GM18858 (cell line): Measurements from ENCODE around the gene PIP5K1B.
"Not testable (repeated sequence)": the region's sequence is repeated elsewhere in the genome, so short reads cannot be mapped to it uniquely, and the experiment has no call there.

Source experiments
- ATAC-seq: cut with Tn5 transposase; IDR thresholded peaks from one replicate; pipeline ENCODE4 v1.9.1; 2021; ENCODE audit not compliant: unreplicated experiment

The PIP5K1B gene

GRCh38 chr9:69049094-69049493 lies 344.1 kb downstream of the PIP5K1B start:
- ATAC-seq = no peak

- not testable (repeated sequence) for ATAC-seq
Measured at GRCh38 chr9:69050936-69051335, 345.9 kb downstream of the PIP5K1B start.

- no peak for ATAC-seq
Measured at GRCh38 chr9:69054989-69055388, 349.9 kb downstream of the PIP5K1B start.

- no peak for ATAC-seq
Measured at GRCh38 chr9:69056191-69056815, 351.3 kb downstream of the PIP5K1B start.

- no peak for ATAC-seq
Measured at GRCh38 chr9:69058101-69058500, 353.1 kb downstream of the PIP5K1B start.
